ENCODE data around the gene SH2D1B.

The SH2D1B gene

GRCh38 chr1:162380061-162380846 is 31.7 kb downstream of the SH2D1B start:
- DNase-seq: no peak

GRCh38 chr1:162376691-162377090 is 35.2 kb downstream of the SH2D1B start, which contains the start of gene SPATA46:
Gene SPATA46 (minus strand): TSS chr1:162376854. CDS start chr1:162376790, 64 bp downstream.
- no peak for DNase-seq

GRCh38 chr1:162375463-162375862 is 36.5 kb downstream of the SH2D1B start:
- no peak for DNase-seq

GRCh38 chr1:162374406-162374805 is 37.5 kb downstream of the SH2D1B start:
- no peak for DNase-seq

- no peak for DNase-seq
Measured at GRCh38 chr1:162373541-162374260, 38.2 kb downstream of the SH2D1B start.

GRCh38 chr1:162373072-162373427 is 38.9 kb downstream of the SH2D1B start:
- DNase-seq: no peak

- no peak for DNase-seq
Measured at GRCh38 chr1:162372159-162373071, 39.5 kb downstream of the SH2D1B start.

GRCh38 chr1:162371611-162372010 is 40.3 kb downstream of the SH2D1B start:
- no peak for DNase-seq

GRCh38 chr1:162370721-162371120 is 41.2 kb downstream of the SH2D1B start:
- no peak for DNase-seq

GRCh38 chr1:162370161-162370560 is 41.8 kb downstream of the SH2D1B start:
- no peak for DNase-seq

GRCh38 chr1:162369571-162369970 is 42.4 kb downstream of the SH2D1B start:
- DNase-seq: no peak

- DNase-seq: no peak
Measured at GRCh38 chr1:162368451-162368850, 43.5 kb downstream of the SH2D1B start.

GRCh38 chr1:162367772-162368171 is 44.2 kb downstream of the SH2D1B start:
- DNase-seq: no peak

- DNase-seq: no peak
Measured at GRCh38 chr1:162367073-162367472, 44.9 kb downstream of the SH2D1B start.

- no peak for DNase-seq
Measured at GRCh38 chr1:162366671-162367070, 45.3 kb downstream of the SH2D1B start.

GRCh38 chr1:162366149-162366548 is 45.8 kb downstream of the SH2D1B start:
- DNase-seq: no peak

GRCh38 chr1:162365284-162366020 is 46.5 kb downstream of the SH2D1B start:
- no peak for DNase-seq

- no peak for DNase-seq
Measured at GRCh38 chr1:162364498-162364897, 47.4 kb downstream of the SH2D1B start.

GRCh38 chr1:162363823-162364222 is 48.1 kb downstream of the SH2D1B start:
- no peak for DNase-seq

- DNase-seq: no peak
Measured at GRCh38 chr1:162361349-162361748, 50.6 kb downstream of the SH2D1B start.

- no peak for DNase-seq
Measured at GRCh38 chr1:162360874-162361260, 51.1 kb downstream of the SH2D1B start.

- DNase-seq: no peak
Measured at GRCh38 chr1:162360237-162360873, 51.6 kb downstream of the SH2D1B start.

Data from amniotic stem cell (primary cell).